COLO668 (cell line): ENCODE data around the gene FMNL3.
"Not testable (repeated sequence)": the region's sequence is repeated elsewhere in the genome, so short reads cannot be mapped to it uniquely, and the experiment has no call there.

Experiments used
- DNase-seq: peaks from one replicate; lab custom pipeline; 2025; ENCODE audit not compliant: unreplicated experiment; lab: John Stamatoyannopoulos, UW

The FMNL3 gene

DNA sequence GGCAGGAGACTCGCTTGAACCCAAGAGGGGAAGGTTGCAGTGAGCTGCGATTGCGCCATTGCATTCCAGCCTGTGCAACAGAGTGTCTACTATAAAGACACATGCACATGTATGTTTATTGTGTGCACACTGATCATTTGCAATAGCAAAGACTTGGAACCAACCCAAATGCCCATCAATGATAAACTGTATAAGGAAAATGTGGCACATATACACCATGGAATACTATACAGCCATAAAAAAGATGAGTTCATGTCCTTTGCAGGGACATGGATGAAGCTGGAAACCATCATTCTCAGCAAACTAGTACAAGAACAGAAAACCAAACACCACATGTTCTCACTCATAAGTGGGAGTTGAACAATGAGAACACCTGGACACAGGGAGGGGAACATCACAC is 6.7 kb upstream of the FMNL3 start:
- not testable (repeated sequence) for DNase-seq

DNA sequence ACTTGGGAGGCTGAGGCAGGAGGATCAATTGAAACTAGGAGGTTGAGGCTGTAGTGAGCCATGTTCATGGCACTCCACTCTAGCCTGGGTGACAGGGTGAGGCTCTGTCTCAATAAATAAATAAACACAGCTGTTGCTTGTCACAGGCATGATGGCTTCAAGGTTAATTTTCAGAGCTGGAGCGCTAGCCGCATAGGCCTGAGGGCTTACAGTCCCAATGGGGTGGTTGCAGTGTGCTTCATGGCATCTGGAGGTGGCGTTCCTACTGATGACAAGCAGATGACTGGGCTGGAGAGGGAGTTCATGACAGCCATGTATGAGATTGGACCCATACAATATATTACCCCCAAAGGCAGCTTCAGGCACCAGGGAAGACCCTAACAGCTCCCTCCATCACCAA is 1.6 kb upstream of the FMNL3 start:
- no peak for DNase-seq

DNA sequence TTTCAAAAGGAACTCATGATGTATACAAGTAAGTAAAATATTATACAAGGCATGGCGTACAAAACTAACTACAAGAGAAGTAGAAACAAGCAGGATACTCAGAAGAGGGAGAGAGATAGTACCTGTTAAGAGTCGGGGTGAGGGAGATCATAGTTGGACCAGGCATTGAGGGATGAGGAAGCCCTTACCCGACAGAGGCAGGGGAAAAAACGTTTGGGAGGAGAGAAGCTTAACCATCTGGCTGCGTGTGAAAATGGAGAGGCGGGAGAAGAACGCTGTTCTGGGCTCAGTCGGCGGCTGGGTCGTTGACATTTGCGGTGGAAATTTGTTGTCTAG is 575 bp upstream of the FMNL3 start:
- no peak for DNase-seq

DNA sequence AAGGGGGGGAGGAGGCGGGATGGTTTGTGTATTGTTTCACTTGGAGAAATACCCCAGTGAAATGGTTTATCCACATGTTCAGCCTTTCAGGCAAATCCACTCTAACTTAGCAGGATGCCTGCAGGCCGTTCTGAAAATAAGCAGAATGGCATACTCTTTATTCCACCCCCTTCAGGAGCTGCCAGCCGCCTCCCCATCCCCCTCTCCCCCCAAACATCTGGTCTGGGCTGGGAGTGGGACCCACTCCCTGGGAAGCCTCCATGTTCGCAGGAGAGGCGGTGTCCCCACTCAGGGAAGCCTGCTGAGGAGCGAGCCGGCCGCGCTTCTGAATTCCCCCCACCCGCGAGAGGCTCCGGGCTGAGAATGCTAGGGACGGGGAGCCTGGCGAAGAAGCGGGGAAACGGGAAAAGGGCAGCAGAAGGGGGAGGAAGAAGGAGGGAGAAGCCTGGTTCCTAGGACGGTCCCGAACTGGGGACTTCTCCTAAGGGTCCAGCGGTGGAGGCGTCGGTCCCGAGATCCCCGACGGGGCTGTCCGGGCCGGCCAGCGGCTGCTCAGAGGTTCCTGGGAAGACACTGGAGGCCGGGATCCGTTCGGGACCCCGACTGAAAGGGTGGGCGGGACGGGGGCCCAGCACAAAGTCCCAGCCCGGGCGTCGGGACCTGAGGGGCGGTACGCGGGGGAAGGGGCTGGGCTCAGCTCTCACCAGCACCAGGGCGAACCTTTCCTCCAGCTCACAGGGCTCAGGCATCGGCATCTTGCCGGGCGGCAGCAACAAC is 666 bp downstream of the FMNL3 start:
- no peak for DNase-seq

DNA sequence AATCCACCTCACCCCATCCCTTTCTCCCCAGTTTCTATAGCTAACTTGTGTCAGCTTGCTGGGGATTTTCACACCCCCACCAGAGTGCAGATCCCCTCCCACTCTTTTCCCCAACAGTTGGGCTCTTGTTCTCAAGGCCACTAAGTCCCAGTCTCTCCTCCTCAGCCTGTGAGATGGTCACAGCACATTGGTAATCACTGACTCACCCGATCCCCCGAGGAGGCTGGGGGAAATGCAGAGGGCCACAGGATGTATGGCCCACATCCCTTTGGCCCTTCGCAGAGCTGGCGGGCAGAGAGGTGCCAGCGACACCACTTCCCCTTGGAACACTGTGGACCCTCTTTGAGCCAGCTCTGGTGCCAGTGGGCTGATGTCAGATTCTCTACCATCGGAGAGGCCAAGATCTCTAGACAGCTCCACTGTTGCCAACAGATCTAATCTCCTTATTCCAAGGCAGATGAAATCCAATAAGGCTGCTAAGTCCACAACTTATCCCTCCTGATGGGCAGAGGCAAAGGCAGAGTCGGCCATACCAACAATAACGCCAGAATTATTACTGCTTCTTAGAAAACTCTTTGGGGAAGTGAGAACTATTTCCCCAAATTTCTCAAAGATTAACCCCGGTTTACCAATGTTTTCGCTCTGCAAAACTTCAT is 1.6 kb downstream of the FMNL3 start:
- no peak for DNase-seq

DNA sequence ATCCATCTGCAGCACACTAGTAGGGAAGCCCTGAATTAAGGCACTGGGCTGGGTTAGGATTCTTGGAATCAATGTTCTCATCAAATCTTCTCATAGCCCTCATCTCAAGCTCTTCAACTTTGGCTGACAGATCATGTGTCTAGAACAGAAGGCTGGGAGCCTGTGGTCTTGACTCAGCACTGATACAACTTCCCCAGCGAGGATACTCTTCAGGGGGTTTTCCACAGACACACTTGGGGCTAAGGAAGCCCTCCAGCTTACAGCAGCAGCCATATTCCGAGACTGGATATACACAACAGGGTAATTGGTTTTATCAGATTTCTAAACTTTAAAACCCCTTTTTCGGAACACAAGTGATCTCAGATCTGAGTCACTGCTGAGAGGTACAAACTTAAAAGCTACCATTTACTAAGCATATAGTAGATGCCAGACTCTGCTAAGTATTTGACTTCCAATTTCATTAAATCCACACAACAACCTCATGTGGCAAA is 3.5 kb downstream of the FMNL3 start:
- no peak for DNase-seq

DNA sequence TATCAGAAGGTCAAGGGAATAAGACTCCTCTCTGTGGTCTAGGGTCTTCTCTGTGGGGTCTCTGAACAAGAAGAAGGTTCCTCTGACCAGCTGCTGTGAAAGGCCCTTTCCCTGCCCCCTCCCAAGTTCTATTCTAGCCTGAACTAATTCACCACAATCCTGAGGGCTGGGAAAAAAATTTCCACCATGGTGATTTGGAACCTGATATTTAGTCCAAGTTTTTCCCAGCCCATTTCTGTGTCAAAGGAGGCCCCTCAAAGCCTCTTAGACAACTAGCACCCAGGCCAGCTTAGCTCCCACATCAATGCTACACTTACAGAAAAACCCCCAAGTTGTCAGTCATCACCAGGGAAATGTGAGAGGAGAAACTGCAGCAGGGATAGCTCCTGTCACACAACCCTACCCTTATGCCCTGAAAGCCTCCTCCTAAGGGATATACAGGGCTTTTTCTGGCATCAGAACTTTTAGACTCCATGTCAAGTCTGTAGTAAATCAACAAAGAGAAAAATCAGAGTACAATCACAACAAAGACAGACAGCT is 4.5 kb downstream of the FMNL3 start:
- no peak for DNase-seq

DNA sequence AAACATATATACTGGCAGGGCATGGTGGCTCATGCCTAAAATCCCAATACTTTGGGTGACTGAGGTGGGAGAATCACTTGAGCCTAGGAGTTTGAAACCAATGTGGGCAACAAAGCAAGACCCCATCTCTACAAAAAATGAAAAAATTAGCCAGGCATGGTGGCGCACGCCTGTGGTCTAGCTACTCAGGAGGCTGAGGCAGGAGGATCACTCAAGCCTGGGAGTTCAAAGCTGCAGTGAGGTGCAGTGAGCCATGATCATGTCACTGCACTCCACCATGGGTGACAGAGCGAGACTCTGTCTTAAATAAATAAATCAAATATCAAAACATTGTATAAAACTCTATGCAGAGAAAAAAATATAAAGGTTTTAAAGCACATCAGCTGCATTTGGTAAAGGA is 5.2 kb downstream of the FMNL3 start:
- no peak for DNase-seq

DNA sequence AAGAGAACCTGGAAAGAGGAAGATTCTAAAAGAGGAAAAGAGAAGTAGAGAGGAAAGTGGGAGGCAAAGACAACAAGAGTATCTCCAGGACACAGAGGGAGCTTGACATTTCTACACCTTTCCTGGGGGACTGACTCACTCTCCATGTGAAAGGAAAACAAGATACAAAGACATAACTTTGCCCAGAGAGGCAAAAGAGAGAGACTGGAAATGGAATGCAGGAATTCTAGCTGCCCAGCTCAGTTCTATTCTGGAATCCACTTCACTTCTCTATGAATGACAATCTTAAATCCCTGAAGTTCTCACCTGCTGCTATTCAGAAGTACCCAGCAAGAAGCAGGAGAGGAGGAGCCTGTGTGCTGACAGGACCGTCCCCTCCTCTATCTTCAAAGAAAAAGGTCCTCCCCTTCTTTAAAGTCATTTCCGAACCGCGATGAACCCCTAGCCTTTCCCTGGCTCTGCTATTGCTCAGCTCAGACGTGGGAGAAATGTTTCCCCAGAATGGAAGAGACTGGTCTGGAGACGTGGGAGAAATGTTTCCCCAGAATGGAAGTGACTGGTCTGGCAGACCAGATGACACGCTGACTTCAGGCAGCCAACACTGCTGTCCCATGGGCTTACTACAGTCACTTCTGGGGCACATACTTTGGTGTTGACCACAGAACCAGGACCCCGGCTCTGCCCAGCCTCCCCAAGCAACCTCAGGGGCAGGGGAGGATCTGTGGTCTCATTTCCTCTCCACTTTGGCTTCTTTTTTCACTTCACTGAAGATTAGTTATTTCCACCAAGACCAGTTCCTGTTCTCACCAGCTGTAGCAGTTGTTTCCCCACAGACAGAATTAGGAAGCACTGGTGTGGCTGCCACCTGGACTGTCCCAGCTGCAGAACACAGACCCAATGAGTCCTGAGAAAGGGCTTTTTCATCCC is 8.3 kb downstream of the FMNL3 start:
- no peak for DNase-seq

DNA sequence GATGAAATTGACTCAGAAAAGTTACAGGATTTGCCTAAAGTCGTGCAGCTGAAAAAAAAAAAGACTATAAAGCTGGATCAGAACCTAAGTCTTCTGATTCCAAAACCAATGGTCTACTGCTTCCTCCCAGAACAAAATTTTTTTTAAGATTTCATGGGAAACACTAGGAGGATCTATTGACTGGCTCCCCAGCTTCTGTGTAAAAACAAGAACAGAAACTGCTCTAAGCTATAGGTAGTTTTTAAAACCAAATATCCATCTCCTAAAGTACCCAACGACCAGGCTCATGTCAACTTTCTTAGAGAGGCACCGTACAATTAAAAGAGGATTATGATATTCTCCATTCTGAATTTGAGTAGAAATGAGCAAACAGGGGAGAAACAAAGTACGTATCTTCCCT is 9.4 kb downstream of the FMNL3 start:
- no peak for DNase-seq

DNA sequence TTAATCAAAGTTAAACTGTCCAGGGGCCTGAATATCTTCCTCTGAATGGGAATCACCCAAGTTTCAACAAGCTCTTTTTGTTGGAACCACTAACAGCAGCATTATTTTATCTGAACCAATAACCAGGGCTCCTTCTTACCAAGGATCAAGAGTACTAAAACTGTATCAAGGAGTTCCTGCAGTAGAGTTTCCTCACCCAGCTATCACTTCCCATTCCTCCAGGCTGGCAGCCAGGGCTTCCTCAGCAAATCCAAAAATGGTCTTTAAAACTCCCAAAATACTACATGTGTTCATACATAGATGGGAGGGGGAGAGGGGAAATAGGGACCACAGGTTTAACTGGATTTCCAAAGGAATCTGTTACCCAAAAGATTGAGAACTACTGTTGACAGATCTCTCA is 10.5 kb downstream of the FMNL3 start:
- no peak for DNase-seq

DNA sequence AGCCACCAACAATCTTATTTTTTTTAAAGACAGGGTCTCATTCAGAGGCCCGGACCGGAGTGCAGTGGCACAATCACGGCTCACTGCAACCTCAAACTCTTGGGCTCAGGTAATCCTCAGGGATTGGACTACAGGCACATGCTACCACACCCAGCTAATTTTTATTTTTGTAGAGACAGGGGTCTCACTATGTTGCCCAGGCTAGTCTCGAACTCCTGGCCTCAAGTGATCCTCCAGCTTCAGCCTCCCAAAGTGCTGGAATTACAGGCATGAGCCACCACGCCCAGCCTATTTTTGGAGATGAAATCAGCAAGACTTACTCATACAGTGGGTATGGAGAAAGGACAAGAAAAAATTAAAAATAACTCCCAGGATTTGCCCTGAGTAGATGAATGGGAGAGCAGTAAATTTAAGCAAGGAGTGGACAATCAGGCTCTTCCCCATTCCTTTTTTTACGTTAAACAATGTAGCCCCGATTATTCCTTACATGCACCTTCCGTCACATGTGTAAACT is 13.2 kb downstream of the FMNL3 start:
- no peak for DNase-seq

DNA sequence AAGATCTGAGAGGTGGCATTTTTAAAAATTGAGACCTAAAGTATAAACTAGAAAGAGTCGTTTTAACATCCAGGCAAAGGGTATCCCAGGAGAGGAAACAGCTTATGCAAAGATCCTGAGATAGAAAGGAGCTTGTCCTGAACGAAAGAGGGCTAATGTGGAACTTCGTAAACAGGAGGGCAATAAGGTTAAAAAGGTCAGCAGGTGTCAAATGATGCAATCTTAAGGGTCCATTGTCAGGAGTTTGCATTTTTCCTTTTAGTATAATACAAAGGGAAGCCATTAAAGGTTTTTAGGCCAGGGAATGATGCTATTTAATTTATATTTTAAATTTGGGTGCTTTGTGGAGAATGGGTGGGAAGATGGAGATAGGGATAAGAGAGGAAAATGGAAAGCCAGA is 14.4 kb downstream of the FMNL3 start:
- DNase-seq: no peak

DNA sequence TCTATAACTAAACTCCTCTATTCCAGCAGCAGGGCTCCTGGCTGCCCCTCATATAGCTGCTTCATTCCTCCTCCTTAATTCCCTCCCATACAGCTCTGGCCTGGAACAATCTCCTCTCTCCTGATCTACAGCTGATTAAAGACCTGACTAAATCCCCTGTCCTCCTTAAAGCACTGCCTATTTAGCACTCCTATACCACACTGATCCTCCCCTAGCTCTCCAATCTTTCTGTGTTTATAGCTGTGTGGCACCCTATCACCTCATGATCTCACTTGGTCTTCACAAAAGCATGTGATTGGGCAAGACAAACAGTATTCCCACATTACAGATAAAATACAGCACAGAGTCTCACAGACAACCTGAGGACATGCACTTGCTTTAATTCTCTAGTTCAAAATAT is 17.4 kb downstream of the FMNL3 start:
- no peak for DNase-seq

DNA sequence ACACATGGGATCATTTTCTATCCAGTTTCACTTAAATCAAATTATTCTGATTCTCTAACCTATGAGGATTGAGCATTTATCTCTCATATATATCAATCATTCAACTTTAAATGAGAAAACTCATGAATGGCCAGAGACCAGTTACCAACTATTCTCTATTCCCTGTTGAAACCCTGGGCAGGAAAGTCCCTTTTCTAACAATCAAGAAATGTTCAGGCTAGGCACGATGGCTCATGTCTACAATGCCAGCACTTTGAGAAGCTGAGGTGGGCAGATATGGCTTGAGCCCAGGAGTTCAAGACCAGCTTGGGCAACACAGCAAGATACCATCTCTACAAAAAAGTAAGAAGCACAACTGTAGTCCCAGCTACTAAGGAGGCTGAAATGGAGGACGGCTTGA is 18.0 kb downstream of the FMNL3 start:
- DNase-seq: no peak

DNA sequence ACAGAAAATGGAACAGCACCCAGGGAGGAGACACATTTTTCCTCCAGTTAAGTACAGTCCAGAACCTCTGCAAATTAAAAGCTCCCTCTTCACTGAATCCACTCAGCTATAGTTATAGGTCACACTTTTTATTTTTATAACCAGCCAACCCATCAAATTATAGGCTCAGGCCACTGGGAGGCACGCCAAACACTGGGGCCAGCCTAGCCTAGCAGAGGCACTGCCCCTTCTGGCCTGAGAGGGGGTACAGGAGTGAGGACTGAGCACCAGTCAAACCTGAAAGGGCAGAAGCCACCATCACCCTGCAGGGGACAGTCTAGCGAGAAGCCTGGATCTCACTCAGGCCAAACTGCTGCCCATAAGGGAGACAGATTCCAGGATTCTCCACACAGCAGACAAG is 19.3 kb downstream of the FMNL3 start:
- no peak for DNase-seq

DNA sequence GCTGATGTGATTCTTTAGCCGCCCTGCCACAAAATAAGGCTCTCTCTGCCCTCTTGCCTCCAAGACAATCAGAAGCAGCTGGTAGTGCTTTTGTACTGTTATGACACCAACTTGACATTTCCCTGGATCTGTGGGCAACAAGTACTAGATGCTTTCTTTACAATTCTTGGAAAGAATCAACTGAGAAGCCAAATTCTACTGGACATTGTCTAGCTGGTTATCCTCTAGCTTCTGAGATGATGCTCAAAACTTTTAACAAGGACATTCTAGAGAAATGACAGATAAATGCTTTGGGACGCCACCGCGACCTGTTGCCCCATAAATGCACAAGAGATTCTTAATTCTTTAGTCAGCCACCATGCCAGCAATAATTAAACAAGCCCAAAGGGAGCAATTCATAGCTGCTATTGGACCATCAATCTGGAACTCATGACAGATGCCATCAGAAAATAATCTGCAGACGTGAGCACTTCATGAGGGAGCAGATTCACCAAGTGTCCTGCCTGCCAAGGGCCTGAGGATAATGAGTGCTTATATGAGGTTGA is 22.8 kb downstream of the FMNL3 start:
- no peak for DNase-seq

DNA sequence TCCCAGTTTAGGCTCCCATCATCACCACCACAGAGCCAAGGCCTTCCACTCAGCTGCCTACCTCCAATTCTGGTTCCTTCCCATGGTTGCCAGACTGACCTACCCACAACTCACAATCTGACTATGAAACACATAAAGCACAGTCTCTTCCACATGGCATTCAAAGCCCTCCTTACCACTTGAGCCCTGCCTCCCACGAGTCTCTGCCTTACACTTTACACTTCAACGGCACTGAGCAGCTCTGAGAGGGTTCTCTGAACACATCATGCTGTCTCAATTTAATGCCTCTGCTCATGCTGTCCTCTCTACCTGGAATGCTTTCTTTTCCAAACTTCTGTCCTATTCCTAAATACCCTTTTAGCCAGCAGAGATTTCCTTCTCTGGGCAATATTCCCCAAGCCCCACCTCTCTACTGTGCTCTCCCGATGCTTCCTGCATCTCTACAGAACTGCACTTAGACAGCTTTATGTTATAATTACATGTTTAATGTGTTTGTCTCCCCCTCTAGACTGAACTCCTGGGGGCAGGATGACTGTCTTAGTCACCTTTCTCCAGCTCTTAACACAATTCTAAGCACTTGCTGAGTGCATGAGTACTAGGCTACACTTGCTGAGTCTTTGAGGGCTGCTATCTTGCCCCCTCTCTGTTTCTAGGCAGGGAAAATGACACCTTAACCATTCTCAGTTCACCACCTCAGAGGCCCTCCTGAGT is 23.5 kb downstream of the FMNL3 start:
- no peak for DNase-seq

DNA sequence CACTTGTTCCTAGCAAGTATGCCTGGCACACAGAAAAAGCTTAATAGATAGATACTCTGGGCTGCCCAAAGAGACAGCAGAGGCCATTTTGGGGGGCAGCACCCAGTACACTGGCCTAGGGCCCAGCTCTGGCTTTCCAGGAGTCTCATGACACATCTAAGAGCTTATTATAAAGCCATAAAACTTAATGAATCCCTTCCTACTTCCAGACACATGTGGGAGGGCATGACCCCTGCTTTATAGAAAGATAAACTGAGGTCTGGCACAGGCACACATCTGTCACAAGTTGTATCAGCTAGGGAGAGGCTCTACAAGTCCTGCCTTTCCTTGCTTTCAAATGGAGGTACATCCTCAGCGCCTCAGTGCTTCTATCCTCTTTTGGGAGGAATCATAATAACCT is 27.1 kb downstream of the FMNL3 start:
- DNase-seq: no peak

DNA sequence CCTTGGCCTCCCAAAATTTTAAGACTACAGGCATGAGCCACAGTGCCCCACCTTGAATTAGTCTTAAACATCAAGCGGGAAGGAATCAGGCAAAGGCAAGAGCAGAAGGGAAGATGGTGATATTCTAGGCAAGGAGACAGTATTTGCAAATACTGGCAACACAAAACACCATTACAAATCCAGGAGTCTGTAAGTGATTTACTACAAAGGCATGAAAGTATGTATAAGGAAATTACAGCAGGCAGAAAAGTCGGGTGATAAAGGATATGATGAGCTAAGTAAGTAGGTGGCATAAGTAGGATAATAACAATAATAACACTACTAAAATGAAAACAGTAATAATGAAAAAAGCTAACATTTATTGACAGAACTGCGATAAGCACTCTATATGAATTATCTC is 28.5 kb downstream of the FMNL3 start:
- no peak for DNase-seq
